Vagina (tissue), 2 donors: ENCODE results near the gene ATP6V0B. TPM values are rescaled to one million over a fixed set of nuclear protein-coding genes. Genes with fewer than 3 reads are reported as not detected.

Experiments used
- DNase-seq, 2 donors: peaks; one replicate each; pipeline ENCODE4 v3.0.0-alpha.2; 2017; ENCODE audit errors: extremely low spot score in 2 of 2
- H3K27ac ChIP-seq: fragments of 200-600 bp; sonication (generic); one replicate; pipeline ENCODE4 v1.5.1; 2019
- H3K27me3 ChIP-seq: fragments of 200-600 bp; sonication (generic); one replicate; pipeline ENCODE4 v1.5.1; 2019
- H3K36me3 ChIP-seq, 2 donors: fragments of 200-600 bp; sonication (generic); one replicate each; pipeline ENCODE4 v1.5.1; 2017 to 2019
- H3K4me1 ChIP-seq: fragments of 200-600 bp; sonication (generic); one replicate; pipeline ENCODE4 v1.5.1; 2019
- H3K4me3 ChIP-seq, 2 donors: fragments of 200-600 bp; sonication (generic); 1 replicate in 1 of 2; 2 replicates in 1 of 2; pipeline ENCODE4 v1.5.1; 2016 to 2019
- H3K9me3 ChIP-seq: fragments of 200-600 bp; sonication (generic); one replicate; pipeline ENCODE4 v1.5.1; 2019
- POLR2A ChIP-seq, 2 donors: fragments of 450-650 bp; IDR thresholded peaks; one replicate each; pipeline ENCODE4 v1.6.1; 2017; ENCODE audit warnings: antibody characterized with exemption in 2 of 2, mild to moderate bottlenecking in 2 of 2, moderate library complexity in 2 of 2
- POLR2AphosphoS5 ChIP-seq, 2 donors: sonication (generic); formaldehyde crosslinking; IDR thresholded peaks; one replicate each; pipeline ENCODE4 v1.9.0; 2017; ENCODE audit warnings: antibody characterized with exemption in 2 of 2, mild to moderate bottlenecking in 2 of 2, low read depth in 1 of 2; ENCODE audit not compliant: insufficient read depth in 1 of 2
- intact Hi-C: fragments of 100-400 bp; cut with DNase I; formaldehyde crosslinking; loops from one replicate; pipeline ENCODE4 v1.15.1; 2023
- total RNA-seq: library from RNA; depleted of rRNA; stranded (reverse); fragments of >200 nt; gene quantifications from one replicate; pipeline ENCODE4 v1.2.3, GENCODE V29; 2016
- TF ChIP-seq, protein P1 (sequence below), 3 experiments: fragments of 450-650 bp in 2 of 3; fragments of 200-600 bp in 1 of 3; sonication (generic) in 1 of 3; IDR thresholded peaks; one replicate each; pipeline ENCODE4 v1.5.1; 2017 to 2019; ENCODE audit warnings: antibody characterized with exemption in 3 of 3, mild to moderate bottlenecking in 2 of 3, moderate library complexity in 2 of 3

The ATP6V0B gene
- total RNA-seq, 1 donor from 2014 or later = 71.5 TPM

DNA sequence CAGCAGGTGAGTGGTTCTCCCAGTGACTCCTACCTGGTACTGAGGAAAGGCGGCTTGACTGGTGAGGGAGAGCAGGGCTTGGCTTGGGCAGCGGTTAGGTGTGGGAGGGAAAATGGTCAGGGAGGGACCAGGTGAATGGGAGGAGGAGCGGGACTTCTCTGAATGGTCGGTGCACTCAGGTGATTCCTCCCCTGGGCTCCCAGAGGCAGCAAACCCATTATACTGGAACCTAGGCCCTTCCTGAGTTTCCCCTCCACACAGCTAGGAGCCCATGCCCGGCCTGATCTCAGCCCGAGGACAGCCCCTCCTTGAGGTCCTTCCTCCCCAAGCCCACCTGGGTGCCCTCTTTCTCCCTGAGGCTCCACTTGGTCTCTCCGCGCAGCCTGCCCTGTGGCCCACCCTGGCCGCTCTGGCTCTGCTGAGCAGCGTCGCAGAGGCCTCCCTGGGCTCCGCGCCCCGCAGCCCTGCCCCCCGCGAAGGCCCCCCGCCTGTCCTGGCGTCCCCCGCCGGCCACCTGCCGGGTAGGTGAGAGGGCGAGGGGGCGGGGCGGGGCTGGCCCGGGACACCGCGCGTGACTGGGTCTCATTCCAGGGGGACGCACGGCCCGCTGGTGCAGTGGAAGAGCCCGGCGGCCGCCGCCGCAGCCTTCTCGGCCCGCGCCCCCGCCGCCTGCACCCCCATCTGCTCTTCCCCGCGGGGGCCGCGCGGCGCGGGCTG lies 38.9 kb upstream of the ATP6V0B start:
- Histone ChIP-seq H3K27ac (no peak overlapping the region), H3K4me3 (peak overlapping the region; percentile 32 to 61), H3K9me3 (no peaks in the 10 kb centered on the region), H3K4me1 (peaks cover 59% of the 10 kb centered on the region), H3K36me3 (no peaks in the 10 kb centered on the region), H3K27me3 (no peaks in the 10 kb centered on the region)
- DNase-seq = no peak
- intact Hi-C loops = no loop called here
- no peak for TF ChIP-seq POLR2AphosphoS5 (IDR thresholded peaks at IDR 0.05; ENCODE audit: insufficient read depth in 1 of 2, low read depth in 1 of 2)
- TF ChIP-seq POLR2A (IDR thresholded peaks at IDR 0.05) = no peak
- TF ChIP-seq, protein P1, sequence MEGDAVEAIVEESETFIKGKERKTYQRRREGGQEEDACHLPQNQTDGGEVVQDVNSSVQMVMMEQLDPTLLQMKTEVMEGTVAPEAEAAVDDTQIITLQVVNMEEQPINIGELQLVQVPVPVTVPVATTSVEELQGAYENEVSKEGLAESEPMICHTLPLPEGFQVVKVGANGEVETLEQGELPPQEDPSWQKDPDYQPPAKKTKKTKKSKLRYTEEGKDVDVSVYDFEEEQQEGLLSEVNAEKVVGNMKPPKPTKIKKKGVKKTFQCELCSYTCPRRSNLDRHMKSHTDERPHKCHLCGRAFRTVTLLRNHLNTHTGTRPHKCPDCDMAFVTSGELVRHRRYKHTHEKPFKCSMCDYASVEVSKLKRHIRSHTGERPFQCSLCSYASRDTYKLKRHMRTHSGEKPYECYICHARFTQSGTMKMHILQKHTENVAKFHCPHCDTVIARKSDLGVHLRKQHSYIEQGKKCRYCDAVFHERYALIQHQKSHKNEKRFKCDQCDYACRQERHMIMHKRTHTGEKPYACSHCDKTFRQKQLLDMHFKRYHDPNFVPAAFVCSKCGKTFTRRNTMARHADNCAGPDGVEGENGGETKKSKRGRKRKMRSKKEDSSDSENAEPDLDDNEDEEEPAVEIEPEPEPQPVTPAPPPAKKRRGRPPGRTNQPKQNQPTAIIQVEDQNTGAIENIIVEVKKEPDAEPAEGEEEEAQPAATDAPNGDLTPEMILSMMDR (IDR thresholded peaks at IDR 0.05) = no peak

DNA sequence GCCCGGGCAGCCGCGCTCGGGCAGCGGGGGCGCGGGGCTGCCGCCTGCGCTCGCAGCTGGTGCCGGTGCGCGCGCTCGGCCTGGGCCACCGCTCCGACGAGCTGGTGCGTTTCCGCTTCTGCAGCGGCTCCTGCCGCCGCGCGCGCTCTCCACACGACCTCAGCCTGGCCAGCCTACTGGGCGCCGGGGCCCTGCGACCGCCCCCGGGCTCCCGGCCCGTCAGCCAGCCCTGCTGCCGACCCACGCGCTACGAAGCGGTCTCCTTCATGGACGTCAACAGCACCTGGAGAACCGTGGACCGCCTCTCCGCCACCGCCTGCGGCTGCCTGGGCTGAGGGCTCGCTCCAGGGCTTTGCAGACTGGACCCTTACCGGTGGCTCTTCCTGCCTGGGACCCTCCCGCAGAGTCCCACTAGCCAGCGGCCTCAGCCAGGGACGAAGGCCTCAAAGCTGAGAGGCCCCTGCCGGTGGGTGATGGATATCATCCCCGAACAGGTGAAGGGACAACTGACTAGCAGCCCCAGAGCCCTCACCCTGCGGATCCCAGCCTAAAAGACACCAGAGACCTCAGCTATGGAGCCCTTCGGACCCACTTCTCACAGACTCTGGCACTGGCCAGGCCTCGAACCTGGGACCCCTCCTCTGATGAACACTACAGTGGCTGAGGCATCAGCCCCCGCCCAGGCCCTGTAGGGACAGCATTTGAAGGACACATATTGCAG lies 38.2 kb upstream of the ATP6V0B start:
- no peak for DNase-seq
- TF ChIP-seq POLR2AphosphoS5 (IDR thresholded peaks at IDR 0.05; ENCODE audit: insufficient read depth in 1 of 2, low read depth in 1 of 2) = no peak
- H3K27ac ChIP-seq = no peak overlapping the region
- H3K9me3 ChIP-seq = no peaks in the 10 kb centered on the region
- H3K36me3 ChIP-seq = no peaks in the 10 kb centered on the region
- H3K4me1 ChIP-seq = peaks cover 54% of the 10 kb centered on the region
- intact Hi-C loops = no loop called here
- H3K27me3 ChIP-seq = no peaks in the 10 kb centered on the region
- H3K4me3 ChIP-seq = peak overlapping the region; percentile 32 to 61

DNA sequence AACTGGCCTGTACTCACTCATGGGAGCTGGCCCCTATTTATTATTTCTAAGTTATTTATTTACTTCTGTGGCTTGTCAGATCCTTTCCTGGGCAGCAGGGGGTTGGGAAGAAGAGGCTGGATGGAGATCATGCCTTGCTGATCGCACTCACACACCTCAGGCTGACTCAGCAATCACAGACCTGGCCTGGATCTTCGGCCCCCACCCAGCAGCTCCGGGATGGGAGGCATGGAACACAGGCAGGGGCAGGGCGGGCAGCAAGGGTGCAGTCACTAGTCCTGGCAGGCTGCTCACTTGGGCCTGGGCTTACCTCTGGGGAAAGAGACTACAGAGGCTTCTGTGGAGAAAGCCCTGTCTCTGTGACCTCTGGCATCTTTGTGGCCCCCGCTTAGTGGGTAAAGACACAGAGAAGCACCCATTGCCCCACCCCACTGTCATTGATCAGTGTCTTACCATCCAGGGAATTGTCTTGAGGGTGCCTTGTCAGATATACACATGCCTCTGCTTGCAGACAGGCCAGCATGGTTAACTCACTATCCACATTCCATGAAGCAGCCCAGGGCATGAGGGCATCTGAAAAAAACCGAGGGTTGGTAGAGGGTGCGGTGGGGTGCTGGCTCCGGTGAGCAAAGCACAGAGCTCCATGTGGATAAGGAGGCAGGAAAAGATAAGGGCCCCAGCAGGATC lies 37.4 kb upstream of the ATP6V0B start:
- no peak overlapping the region for H3K4me3 ChIP-seq
- H3K27ac ChIP-seq = no peak overlapping the region
- no peaks in the 10 kb centered on the region for H3K36me3 ChIP-seq
- H3K4me1 ChIP-seq = peaks cover 54% of the 10 kb centered on the region
- no peaks in the 10 kb centered on the region for H3K9me3 ChIP-seq
- intact Hi-C loops = no loop called here
- TF ChIP-seq, protein P1 (IDR thresholded peaks at IDR 0.05) = no peak
- no peak for TF ChIP-seq POLR2AphosphoS5 (IDR thresholded peaks at IDR 0.05; ENCODE audit: insufficient read depth in 1 of 2, low read depth in 1 of 2)
- TF ChIP-seq POLR2A (IDR thresholded peaks at IDR 0.05) = no peak
- DNase-seq = no peak
- H3K27me3 ChIP-seq = no peaks in the 10 kb centered on the region

DNA sequence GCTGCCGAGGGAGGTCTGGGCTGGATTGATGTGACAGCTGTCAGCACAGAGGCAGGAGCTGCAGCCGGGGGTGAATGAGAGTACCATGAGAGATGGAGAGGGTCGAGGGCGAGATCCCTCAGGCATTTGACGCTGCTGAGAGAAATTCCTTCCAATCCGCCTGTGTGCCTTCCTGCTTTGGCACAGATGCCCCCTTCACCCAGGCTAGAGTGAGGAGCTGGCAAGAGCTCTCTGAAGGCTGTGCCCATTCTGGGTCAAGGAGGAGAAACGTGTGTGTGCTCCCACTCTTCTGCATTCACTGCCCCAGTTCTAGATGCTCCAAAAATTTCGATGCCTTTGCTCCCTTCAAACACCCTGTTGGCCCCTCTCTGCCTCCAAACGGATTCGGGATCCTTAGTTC lies 36.4 kb upstream of the ATP6V0B start:
- peaks cover 45% of the 10 kb centered on the region for H3K4me1 ChIP-seq
- intact Hi-C loops = no loop called here
- DNase-seq = no peak
- no peaks in the 10 kb centered on the region for H3K36me3 ChIP-seq
- no peaks in the 10 kb centered on the region for H3K9me3 ChIP-seq
- TF ChIP-seq POLR2AphosphoS5 (IDR thresholded peaks at IDR 0.05; ENCODE audit: insufficient read depth in 1 of 2, low read depth in 1 of 2) (no peak), POLR2A (IDR thresholded peaks at IDR 0.05) (no peak)
- TF ChIP-seq, protein P1 (IDR thresholded peaks at IDR 0.05) = no peak
- no peak overlapping the region for H3K27ac ChIP-seq
- no peak overlapping the region for H3K4me3 ChIP-seq
- H3K27me3 ChIP-seq = no peaks in the 10 kb centered on the region

DNA sequence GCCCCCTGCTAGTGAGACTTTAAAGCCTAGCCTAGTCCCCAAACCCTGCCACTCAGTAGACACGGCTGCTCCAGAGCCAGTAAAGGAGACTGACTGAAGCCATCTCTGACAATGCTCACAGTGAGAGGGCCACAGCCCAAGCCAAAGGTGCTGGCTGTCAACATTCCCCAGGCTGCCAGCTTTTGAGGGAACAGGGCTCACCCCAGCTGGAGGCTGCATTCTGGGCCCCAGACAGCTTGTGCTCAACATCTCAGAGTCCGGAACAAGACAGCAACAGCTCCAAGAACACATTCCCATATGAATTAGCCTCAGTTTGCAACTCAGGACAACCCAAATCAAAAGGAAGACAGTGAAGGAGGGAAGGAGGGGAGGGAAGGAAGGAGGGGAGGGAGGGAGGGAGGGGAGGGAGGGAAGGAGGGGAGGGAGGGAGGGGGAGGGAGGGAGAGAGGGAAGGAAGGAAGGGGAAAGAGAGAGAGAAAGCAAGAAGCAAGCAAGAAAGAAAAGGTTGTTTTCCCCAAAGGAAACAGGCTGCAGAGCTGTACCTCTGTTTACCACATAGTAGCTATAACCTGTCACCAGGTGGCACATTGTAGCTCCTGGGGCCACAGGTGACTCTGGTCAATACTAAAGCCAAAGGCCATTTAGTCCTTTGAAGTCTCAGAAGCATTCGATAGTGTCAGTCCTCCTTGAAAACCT lies 35.7 kb upstream of the ATP6V0B start:
- H3K27ac ChIP-seq = no peak overlapping the region
- DNase-seq = no peak
- H3K4me3 ChIP-seq = no peak overlapping the region
- no peaks in the 10 kb centered on the region for H3K36me3 ChIP-seq
- H3K27me3 ChIP-seq = no peaks in the 10 kb centered on the region
- TF ChIP-seq POLR2AphosphoS5 (IDR thresholded peaks at IDR 0.05; ENCODE audit: insufficient read depth in 1 of 2, low read depth in 1 of 2) (no peak), POLR2A (IDR thresholded peaks at IDR 0.05) (no peak)
- TF ChIP-seq, protein P1 (IDR thresholded peaks at IDR 0.05) = no peak
- H3K4me1 ChIP-seq = peaks cover 38% of the 10 kb centered on the region
- intact Hi-C loops = no loop called here
- no peaks in the 10 kb centered on the region for H3K9me3 ChIP-seq
